Neural cell (in vitro differentiated cells): ENCODE data around the gene COX8A. TPM values are rescaled to one million over a fixed set of nuclear protein-coding genes. Genes with fewer than 3 reads are reported as not detected.

Experiments used
- H2AFZ ChIP-seq: fragments of 200-600, 300-800 bp; sonication (generic), shearing (Covaris generic); 2 replicates; pipeline ENCODE4 v1.6.0; 2014; ENCODE audit warnings: low read depth, mild to moderate bottlenecking, antibody characterized with exemption, low read length, moderate library complexity
- H3F3A ChIP-seq: fragments of 200-600 bp; shearing (Covaris generic); 2 replicates; pipeline ENCODE4 v1.6.1; 2016; ENCODE audit warnings: mild to moderate bottlenecking, moderate library complexity, mixed read lengths, antibody characterized with exemption, low read length; ENCODE audit not compliant: insufficient read depth, poor library complexity, severe bottlenecking
- H3K27ac ChIP-seq: fragments of 200-600, 300-800 bp; sonication (generic), shearing (Covaris generic); 2 replicates; pipeline ENCODE4 v1.5.1; 2014; ENCODE audit warnings: mild to moderate bottlenecking, low read length, moderate library complexity
- H3K27me3 ChIP-seq: fragments of 300-800, 200-600 bp; sonication (generic), shearing (Covaris generic); 2 replicates; pipeline ENCODE4 v1.6.0; 2014; ENCODE audit warnings: mild to moderate bottlenecking, low read depth, low read length, moderate library complexity; ENCODE audit not compliant: insufficient read depth
- H3K36me3 ChIP-seq: fragments of 300-800, 200-600 bp; sonication (generic), shearing (Covaris generic); 2 replicates; pipeline ENCODE4 v1.5.1; 2014; ENCODE audit warnings: mild to moderate bottlenecking, antibody characterized with exemption, low read length, moderate library complexity; ENCODE audit not compliant: insufficient read depth
- H3K4me2 ChIP-seq: fragments of 300-800, 200-600 bp; sonication (generic), shearing (Covaris generic); 2 replicates; pipeline ENCODE4 v1.6.0; 2014; ENCODE audit warnings: mild to moderate bottlenecking, low read length
- H3K4me3 ChIP-seq: fragments of 300-800, 200-600 bp; sonication (generic), shearing (Covaris generic); 2 replicates; pipeline ENCODE4 v1.5.1; 2014; ENCODE audit warnings: mild to moderate bottlenecking, low read length, moderate library complexity
- H3K79me2 ChIP-seq: fragments of 200-600 bp; shearing (Covaris generic); replicated peaks from 2 replicates; pipeline ENCODE4 v1.6.0; 2014; ENCODE audit warnings: mild to moderate bottlenecking, low read length, moderate library complexity; ENCODE audit not compliant: insufficient read depth
- H3K9ac ChIP-seq: fragments of 300-800, 200-600 bp; sonication (generic), shearing (Covaris generic); 2 replicates; pipeline ENCODE4 v1.6.1; 2016; ENCODE audit warnings: mild to moderate bottlenecking, low read length, mixed read lengths
- H3K9me2 ChIP-seq: fragments of 200-600 bp; shearing (Covaris generic); 2 replicates; pipeline ENCODE4 v1.6.1; 2016; ENCODE audit warnings: mild to moderate bottlenecking, low read length, mixed read lengths; ENCODE audit not compliant: insufficient read depth
- H3K9me3 ChIP-seq: fragments of 200-600, 300-800 bp; sonication (generic), shearing (Covaris generic); 2 replicates; pipeline ENCODE4 v1.6.1; 2016; ENCODE audit warnings: mild to moderate bottlenecking, mixed run types, low read length, moderate library complexity, mixed read lengths
- H4K20me1 ChIP-seq: fragments of 200-600 bp; shearing (Covaris generic); 2 replicates; pipeline ENCODE4 v1.6.1; 2016; ENCODE audit warnings: mild to moderate bottlenecking, mixed run types; ENCODE audit not compliant: insufficient read depth
- CTCF ChIP-seq: fragments of 450-650 bp; IDR thresholded peaks from 2 replicates; pipeline ENCODE4 v1.5.1; 2014; ENCODE audit warnings: antibody characterized with exemption, mild to moderate bottlenecking, moderate library complexity; ENCODE audit not compliant: poor library complexity, severe bottlenecking
- EP300 ChIP-seq: fragments of 450-650 bp; conservative IDR thresholded peaks from 2 replicates; pipeline ENCODE4 v1.6.1; 2014; ENCODE audit warnings: antibody characterized with exemption, mild to moderate bottlenecking, moderate library complexity; ENCODE audit not compliant: poor library complexity, severe bottlenecking
- EZH2 ChIP-seq: fragments of 200-600, 300-800 bp; shearing (Covaris generic), sonication (generic); IDR thresholded peaks from 2 replicates; pipeline ENCODE4 v1.6.1; 2014; ENCODE audit warnings: antibody characterized with exemption, low read length, borderline replicate concordance, mild to moderate bottlenecking; ENCODE audit not compliant: insufficient read depth, poor library complexity, severe bottlenecking
- MXI1 ChIP-seq: fragments of 450-650 bp; conservative IDR thresholded peaks from 2 replicates; pipeline ENCODE4 v1.6.1; 2014; ENCODE audit warnings: antibody characterized with exemption, mild to moderate bottlenecking; ENCODE audit not compliant: poor library complexity, severe bottlenecking
- POLR2AphosphoS5 ChIP-seq: IDR thresholded peaks from 2 replicates; pipeline ENCODE4 v1.6.1; 2012
- RAD21 ChIP-seq: fragments of 450-650 bp; conservative IDR thresholded peaks from 2 replicates; pipeline ENCODE4 v1.6.1; 2014; ENCODE audit warnings: antibody characterized with exemption, mild to moderate bottlenecking, moderate library complexity
- REST ChIP-seq: IDR thresholded peaks from 2 replicates; pipeline ENCODE4 v1.6.1; 2012; ENCODE audit warnings: borderline replicate concordance
- SMC3 ChIP-seq: fragments of 450-650 bp; conservative IDR thresholded peaks from 2 replicates; pipeline ENCODE4 v1.6.1; 2014; ENCODE audit warnings: antibody characterized with exemption, mild to moderate bottlenecking, moderate library complexity; ENCODE audit not compliant: poor library complexity
- TAF1 ChIP-seq: IDR thresholded peaks from 2 replicates; pipeline ENCODE4 v1.6.1; 2012; ENCODE audit warnings: low read depth
- polyA plus RNA-seq: library from polyadenylated mRNA; depleted of rRNA; stranded (reverse); fragments of >200 nt; gene quantifications from 2 replicates; pipeline ENCODE4 v1.2.3, GENCODE V29; 2014

Gene COX8A
- polyA plus RNA-seq, 1 donor from 2014 or later, result 863 TPM

DNA sequence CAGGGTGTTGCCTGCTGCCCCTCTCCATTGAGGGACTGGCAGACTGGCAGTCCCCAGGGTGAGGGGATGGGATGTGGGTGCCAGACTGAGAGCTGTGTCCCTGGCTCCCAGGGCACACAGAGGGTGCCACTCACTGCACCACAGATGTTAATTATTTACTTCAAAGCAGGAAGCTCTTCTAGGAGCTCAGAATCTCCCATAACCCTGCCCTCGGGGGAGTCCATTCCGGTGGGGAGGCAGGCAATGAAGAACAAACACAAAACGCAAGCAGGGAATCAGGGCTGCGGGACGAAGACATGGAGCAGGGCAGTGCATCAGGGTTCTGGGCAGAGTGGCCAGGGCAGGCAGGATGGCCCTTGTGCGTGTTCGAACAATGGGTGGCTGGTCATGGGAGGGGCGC lies 37.0 kb downstream of the COX8A start:
- no peaks in the 10 kb centered on the region for H3K36me3 ChIP-seq
- H4K20me1 ChIP-seq, result no peaks in the 10 kb centered on the region
- no peak overlapping the region for H3K27ac ChIP-seq
- no peak overlapping the region for H3K4me3 ChIP-seq
- TF ChIP-seq CTCF, result no peak
- no peak for TF ChIP-seq RAD21
- TF ChIP-seq POLR2AphosphoS5, result no peak
- no peak for TF ChIP-seq REST
- no peak for TF ChIP-seq MXI1
- TF ChIP-seq TAF1, result no peak
- no peak for TF ChIP-seq EZH2
- TF ChIP-seq SMC3, result no peak
- TF ChIP-seq EP300, result no peak
- H3K9me3 ChIP-seq, result no peaks in the 10 kb centered on the region
- no peaks in the 10 kb centered on the region for H3K9me2 ChIP-seq
- H3K27me3 ChIP-seq, result peaks cover 7% of the 10 kb centered on the region
- H3K4me2 ChIP-seq, result no peak overlapping the region
- H3F3A ChIP-seq, result no peaks in the 10 kb centered on the region
- no peak overlapping the region for H3K9ac ChIP-seq
- no peak overlapping the region for H2AFZ ChIP-seq
- no peaks in the 10 kb centered on the region for H3K79me2 ChIP-seq

DNA sequence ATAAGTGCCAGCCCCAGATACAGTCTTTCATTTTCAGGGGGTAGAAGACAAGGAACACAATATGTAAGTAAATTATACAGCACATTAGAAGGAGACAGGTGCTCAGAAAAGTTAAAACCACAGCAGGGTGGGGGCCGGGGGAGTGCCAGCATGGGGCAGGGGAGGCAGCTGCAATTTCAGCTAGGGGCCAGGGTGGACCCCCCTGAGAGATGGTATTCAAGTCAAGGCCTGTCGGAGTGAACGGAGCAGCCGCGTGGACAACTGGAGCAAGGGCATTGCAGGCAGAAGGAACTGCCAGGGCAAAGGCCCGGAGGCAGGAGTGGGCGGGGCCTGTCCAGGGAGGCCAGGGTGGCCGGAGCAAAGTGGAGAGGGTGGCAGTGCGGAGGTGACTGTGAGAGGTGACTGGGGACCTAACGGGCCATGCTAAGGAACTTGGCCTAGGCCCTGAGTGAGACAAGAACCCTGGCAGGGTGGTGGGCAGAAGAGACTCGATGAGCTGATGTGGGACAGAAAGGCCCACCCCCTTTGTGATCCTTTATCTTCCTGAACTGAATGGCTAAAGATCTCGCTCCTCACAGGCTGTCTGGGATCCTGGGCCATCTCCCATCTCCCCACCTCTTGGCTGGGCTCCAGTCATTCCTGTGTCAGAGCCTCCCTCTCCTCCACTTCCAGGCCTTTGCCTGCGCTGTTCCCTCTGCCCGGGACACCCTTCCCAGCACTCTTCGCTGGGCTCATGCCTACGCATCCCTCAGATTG lies 38.9 kb downstream of the COX8A start:
- Histone ChIP-seq H3K27me3 (no peaks in the 10 kb centered on the region), H3F3A (no peaks in the 10 kb centered on the region), H3K9me2 (no peaks in the 10 kb centered on the region), H3K79me2 (no peaks in the 10 kb centered on the region), H4K20me1 (no peaks in the 10 kb centered on the region), H3K4me2 (no peak overlapping the region), H3K4me3 (no peak overlapping the region), H3K9ac (no peak overlapping the region), H3K36me3 (no peaks in the 10 kb centered on the region), H2AFZ (no peak overlapping the region), H3K27ac (no peak overlapping the region), H3K9me3 (no peaks in the 10 kb centered on the region)
- TF ChIP-seq REST (no peak), POLR2AphosphoS5 (no peak), MXI1 (no peak), TAF1 (no peak), CTCF (no peak), EZH2 (no peak), EP300 (no peak), RAD21 (no peak), SMC3 (no peak)
